ENCODE measurements around the gene ADAMTSL3. TPM values are rescaled to one million over a fixed set of nuclear protein-coding genes. Genes with fewer than 3 reads are reported as not detected.
"Not testable (repeated sequence)": the region's sequence is repeated elsewhere in the genome, so short reads cannot be mapped to it uniquely, and the experiment has no call there.

The ADAMTSL3 gene
- total and polyA plus RNA-seq, 3 experiments from 2014 or later, result not detected

GRCh38 chr15:84046064-84046637, 392.2 kb downstream of the ADAMTSL3 start:
- Histone ChIP-seq H3K36me3 (ENCODE audit: insufficient read depth, low read length) (no peaks in the 10 kb centered on the region), H3K9me3 (ENCODE audit: low read length) (no peaks in the 10 kb centered on the region), H3K27me3 (ENCODE audit: insufficient read depth, low read length, poor library complexity, severe bottlenecking) (no peaks in the 10 kb centered on the region), H3K27ac (ENCODE audit: low read depth, low read length) (no peak overlapping the region), H3K4me3 (ENCODE audit: low read length) (no peak overlapping the region), H3K4me1 (ENCODE audit: insufficient read depth, low read length) (no peaks in the 10 kb centered on the region)
- DNase-seq, result no peak
- H3K4me3 Mint-ChIP-seq, result peak overlapping the region in 1 of 7 donors; percentile 52
- no peaks in the 10 kb centered on the region for H3K36me3 Mint-ChIP-seq
- peaks cover 17 to 26% (median 20%) of the 10 kb centered on the region in 5 donors for H3K9me3 Mint-ChIP-seq
- no peaks in the 10 kb centered on the region for H3K4me1 Mint-ChIP-seq
- ChIA-PET CTCF (no interaction called here), POLR2A (no interaction called here)
- peaks cover 4 to 9% of the 10 kb centered on the region in 2 donors for H3K27me3 Mint-ChIP-seq
- no peak overlapping the region for H3K27ac Mint-ChIP-seq

GRCh38 chr15:84049480-84049879, 395.6 kb downstream of the ADAMTSL3 start:
- H3K4me3 Mint-ChIP-seq; H3K27ac Mint-ChIP-seq; H3K27me3 Mint-ChIP-seq; H3K36me3 ChIP-seq (ENCODE audit: insufficient read depth, low read length); H3K27ac ChIP-seq (ENCODE audit: low read depth, low read length); POLR2A ChIA-PET; H3K4me1 ChIP-seq (ENCODE audit: insufficient read depth, low read length); CTCF ChIA-PET; H3K36me3 Mint-ChIP-seq; H3K4me1 Mint-ChIP-seq; H3K27me3 ChIP-seq (ENCODE audit: insufficient read depth, low read length, poor library complexity, severe bottlenecking); H3K4me3 ChIP-seq (ENCODE audit: low read length); DNase-seq; H3K9me3 ChIP-seq (ENCODE audit: low read length): not testable (repeated sequence)
- peaks cover 14 to 26% (median 19%) of the 10 kb centered on the region in 5 donors for H3K9me3 Mint-ChIP-seq

DNA sequence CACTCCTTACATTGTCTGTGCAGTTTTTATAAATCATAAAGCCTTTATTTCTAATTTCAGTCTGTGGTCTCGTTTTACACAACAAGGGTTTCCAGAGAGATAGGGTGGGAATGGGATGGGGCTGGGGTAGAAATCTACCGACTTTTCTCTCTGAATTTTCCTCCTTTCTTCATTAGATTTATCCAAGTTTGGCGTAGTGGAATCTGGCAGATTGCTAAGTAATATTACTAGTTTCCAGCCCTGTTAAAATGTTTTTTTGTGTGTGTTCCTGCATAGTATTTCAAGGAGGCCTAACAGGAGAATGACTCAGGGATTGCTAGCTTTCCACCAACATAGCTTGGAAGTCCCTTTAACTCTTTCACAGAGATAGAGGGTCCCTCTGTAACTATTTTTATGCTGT, 396.2 kb downstream of the ADAMTSL3 start:
- POLR2A ChIA-PET, result no interaction called here
- Histone ChIP-seq H3K36me3 (ENCODE audit: insufficient read depth, low read length) (no peaks in the 10 kb centered on the region), H3K9me3 (ENCODE audit: low read length) (no peaks in the 10 kb centered on the region), H3K4me3 (ENCODE audit: low read length) (no peak overlapping the region), H3K27ac (ENCODE audit: low read depth, low read length) (no peak overlapping the region), H3K4me1 (ENCODE audit: insufficient read depth, low read length) (no peaks in the 10 kb centered on the region), H3K27me3 (ENCODE audit: insufficient read depth, low read length, poor library complexity, severe bottlenecking) (no peaks in the 10 kb centered on the region)
- Mint-ChIP-seq H3K4me3 (no peak overlapping the region), H3K36me3 (no peaks in the 10 kb centered on the region), H3K27ac (no peak overlapping the region), H3K4me1 (no peaks in the 10 kb centered on the region), H3K9me3 (peaks cover 14 to 26% (median 19%) of the 10 kb centered on the region in 5 donors), H3K27me3 (peaks cover 0 to 6% of the 10 kb centered on the region in 2 donors)
- DNase-seq, result no peak
- CTCF ChIA-PET, result no interaction called here

DNA sequence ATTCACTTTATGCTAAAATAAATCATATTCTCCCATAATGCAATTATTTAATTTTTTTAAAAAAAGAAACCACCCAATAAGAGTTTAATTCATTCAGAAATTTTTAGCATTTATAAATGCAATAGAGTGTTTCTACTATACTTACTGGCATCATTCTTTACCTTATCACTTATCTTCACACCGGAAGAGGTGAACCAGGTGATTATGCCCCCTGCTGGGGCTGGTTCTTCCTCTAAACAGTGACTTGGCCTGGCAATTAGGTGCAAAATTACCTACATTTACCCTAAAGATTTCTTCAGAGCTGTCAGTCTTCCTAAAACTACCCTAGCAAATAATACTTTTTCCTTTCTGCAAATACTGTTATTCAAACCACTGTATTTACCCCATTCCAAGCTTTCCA, 397.2 kb downstream of the ADAMTSL3 start:
- peaks cover 8 to 23% (median 15%) of the 10 kb centered on the region in 5 donors for H3K9me3 Mint-ChIP-seq
- H3K4me1 ChIP-seq (ENCODE audit: insufficient read depth, low read length); H3K27me3 Mint-ChIP-seq; H3K4me3 ChIP-seq (ENCODE audit: low read length); H3K36me3 ChIP-seq (ENCODE audit: insufficient read depth, low read length); DNase-seq; H3K27ac ChIP-seq (ENCODE audit: low read depth, low read length); H3K27me3 ChIP-seq (ENCODE audit: insufficient read depth, low read length, poor library complexity, severe bottlenecking); CTCF ChIA-PET; H3K4me1 Mint-ChIP-seq; H3K9me3 ChIP-seq (ENCODE audit: low read length); H3K36me3 Mint-ChIP-seq; H3K27ac Mint-ChIP-seq; POLR2A ChIA-PET; H3K4me3 Mint-ChIP-seq: not testable (repeated sequence)

DNA sequence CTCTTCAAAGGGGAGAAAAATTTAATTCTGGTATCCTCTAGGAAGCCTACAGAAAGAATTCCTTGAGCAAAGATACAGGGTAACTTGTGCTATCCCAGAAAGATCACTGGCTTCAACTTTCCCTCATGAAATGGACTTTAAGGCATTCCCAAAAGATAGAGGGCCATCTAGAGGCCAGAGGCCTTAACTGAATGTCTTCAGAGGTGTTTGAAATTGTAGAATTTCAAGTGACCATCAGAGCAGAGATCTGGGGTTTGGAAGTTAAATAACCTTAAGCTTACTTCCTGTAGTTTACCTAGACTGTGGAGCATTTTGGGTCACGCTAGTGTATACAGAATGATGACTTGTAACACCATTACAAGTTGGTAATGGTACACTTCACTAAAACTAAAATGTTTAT, 400.6 kb downstream of the ADAMTSL3 start:
- H3K27me3 Mint-ChIP-seq; H3K27ac Mint-ChIP-seq; POLR2A ChIA-PET; H3K9me3 ChIP-seq (ENCODE audit: low read length); H3K36me3 ChIP-seq (ENCODE audit: insufficient read depth, low read length); H3K4me1 ChIP-seq (ENCODE audit: insufficient read depth, low read length); H3K4me3 Mint-ChIP-seq; CTCF ChIA-PET; H3K27ac ChIP-seq (ENCODE audit: low read depth, low read length); H3K27me3 ChIP-seq (ENCODE audit: insufficient read depth, low read length, poor library complexity, severe bottlenecking); H3K4me3 ChIP-seq (ENCODE audit: low read length); H3K4me1 Mint-ChIP-seq; DNase-seq; H3K36me3 Mint-ChIP-seq: not testable (repeated sequence)
- peaks cover 5 to 18% (median 17%) of the 10 kb centered on the region in 5 donors for H3K9me3 Mint-ChIP-seq

DNA sequence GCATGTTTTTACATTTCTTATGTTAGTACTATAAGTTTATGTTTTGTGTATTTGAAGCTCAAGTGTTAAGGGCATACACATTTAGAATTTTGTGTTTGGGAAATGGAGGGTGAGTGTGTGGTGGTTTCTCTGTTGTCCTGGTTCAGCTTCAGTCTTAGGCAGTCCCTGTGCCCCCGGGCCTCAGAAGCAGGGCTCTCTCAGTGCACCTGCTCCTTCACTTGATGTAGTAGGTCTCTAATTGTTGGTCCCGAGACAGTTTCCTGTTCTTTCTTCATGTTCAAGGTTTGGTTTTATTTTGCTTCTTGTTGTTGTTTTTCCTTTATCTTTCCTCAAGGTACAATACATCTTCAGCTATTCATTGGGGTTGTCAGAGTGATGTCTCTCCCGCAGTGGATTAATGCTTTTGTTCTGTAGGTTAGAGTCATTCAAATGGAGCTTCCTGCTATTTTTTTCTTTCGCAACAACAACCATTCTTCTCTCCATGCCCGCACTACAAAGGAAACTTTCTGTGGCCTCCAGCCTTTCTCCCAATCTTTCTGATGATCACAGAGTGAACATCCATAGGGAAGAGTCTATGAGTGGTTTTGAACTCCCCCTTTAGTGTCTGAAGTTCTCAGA, 403.9 kb downstream of the ADAMTSL3 start:
- H3K4me1 Mint-ChIP-seq, result no peaks in the 10 kb centered on the region
- H3K9me3 Mint-ChIP-seq, result peaks cover 7 to 23% (median 18%) of the 10 kb centered on the region in 5 donors
- H3K4me3 Mint-ChIP-seq, result no peak overlapping the region
- peaks cover 0 to 4% of the 10 kb centered on the region in 2 donors for H3K27me3 Mint-ChIP-seq
- Histone ChIP-seq H3K36me3 (ENCODE audit: insufficient read depth, low read length) (no peaks in the 10 kb centered on the region), H3K4me1 (ENCODE audit: insufficient read depth, low read length) (no peaks in the 10 kb centered on the region), H3K27me3 (ENCODE audit: insufficient read depth, low read length, poor library complexity, severe bottlenecking) (no peaks in the 10 kb centered on the region), H3K27ac (ENCODE audit: low read depth, low read length) (no peak overlapping the region), H3K9me3 (ENCODE audit: low read length) (no peaks in the 10 kb centered on the region), H3K4me3 (ENCODE audit: low read length) (no peak overlapping the region)
- ChIA-PET CTCF (no interaction called here), POLR2A (no interaction called here)
- H3K27ac Mint-ChIP-seq, result peak overlapping the region in 1 of 8 donors; percentile 48
- DNase-seq, result no peak
- H3K36me3 Mint-ChIP-seq, result no peaks in the 10 kb centered on the region

DNA sequence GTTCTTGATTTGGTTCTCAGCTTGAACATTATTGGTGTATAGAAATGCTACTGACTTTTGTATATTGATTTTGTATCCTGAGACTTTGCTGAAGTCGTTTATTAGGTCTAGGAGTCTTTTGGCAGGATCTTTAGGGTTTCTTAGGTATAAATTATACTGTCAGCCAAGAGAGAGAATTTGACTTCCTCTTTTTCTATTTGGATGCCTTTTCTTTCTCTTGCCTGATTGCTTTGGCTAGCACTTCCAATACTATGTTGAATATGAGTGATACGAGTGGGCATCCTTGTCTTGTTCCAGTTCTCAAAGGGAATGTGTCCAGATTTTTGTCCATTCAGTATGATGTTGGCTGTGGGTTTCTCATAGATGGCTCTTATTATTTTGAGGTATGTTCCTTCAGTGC, 409.8 kb downstream of the ADAMTSL3 start:
- H3K27ac ChIP-seq (ENCODE audit: low read depth, low read length); H3K27me3 ChIP-seq (ENCODE audit: insufficient read depth, low read length, poor library complexity, severe bottlenecking); H3K9me3 ChIP-seq (ENCODE audit: low read length); CTCF ChIA-PET; H3K4me3 ChIP-seq (ENCODE audit: low read length); H3K4me1 Mint-ChIP-seq; H3K4me3 Mint-ChIP-seq; H3K27ac Mint-ChIP-seq; H3K36me3 Mint-ChIP-seq; POLR2A ChIA-PET; H3K36me3 ChIP-seq (ENCODE audit: insufficient read depth, low read length); H3K4me1 ChIP-seq (ENCODE audit: insufficient read depth, low read length); DNase-seq: not testable (repeated sequence)
- H3K27me3 Mint-ChIP-seq, result peaks cover 3 to 10% of the 10 kb centered on the region in 2 donors
- H3K9me3 Mint-ChIP-seq, result peaks cover 12 to 22% (median 14%) of the 10 kb centered on the region in 5 donors

- CTCF ChIA-PET; H3K9me3 Mint-ChIP-seq; H3K4me3 ChIP-seq (ENCODE audit: low read length); H3K4me3 Mint-ChIP-seq; H3K4me1 Mint-ChIP-seq; DNase-seq; H3K36me3 Mint-ChIP-seq; POLR2A ChIA-PET; H3K27ac ChIP-seq (ENCODE audit: low read depth, low read length); H3K9me3 ChIP-seq (ENCODE audit: low read length); H3K36me3 ChIP-seq (ENCODE audit: insufficient read depth, low read length); H3K27ac Mint-ChIP-seq; H3K27me3 ChIP-seq (ENCODE audit: insufficient read depth, low read length, poor library complexity, severe bottlenecking); H3K4me1 ChIP-seq (ENCODE audit: insufficient read depth, low read length): not testable (repeated sequence)
- H3K27me3 Mint-ChIP-seq, result peaks cover 17 to 38% of the 10 kb centered on the region in 2 donors
Measured at GRCh38 chr15:84068674-84069073, 414.8 kb downstream of the ADAMTSL3 start.
